CD4-positive, alpha-beta T cell treated with Interleukin-21 for 1 hour (primary cell): Measurements from ENCODE around the gene ISYNA1.

Source experiments
- DNase-seq: peaks from one replicate; pipeline ENCODE4 v3.0.0-alpha.2; 2020

ISYNA1 gene

GRCh38 chr19:18437491-18438330, at the start of gene ISYNA1:
ISYNA1 (minus strand) TSS chr19:18438133; CDS start chr19:18437979, 154 bp downstream.
- peak; percentile 69 for DNase-seq

DNA sequence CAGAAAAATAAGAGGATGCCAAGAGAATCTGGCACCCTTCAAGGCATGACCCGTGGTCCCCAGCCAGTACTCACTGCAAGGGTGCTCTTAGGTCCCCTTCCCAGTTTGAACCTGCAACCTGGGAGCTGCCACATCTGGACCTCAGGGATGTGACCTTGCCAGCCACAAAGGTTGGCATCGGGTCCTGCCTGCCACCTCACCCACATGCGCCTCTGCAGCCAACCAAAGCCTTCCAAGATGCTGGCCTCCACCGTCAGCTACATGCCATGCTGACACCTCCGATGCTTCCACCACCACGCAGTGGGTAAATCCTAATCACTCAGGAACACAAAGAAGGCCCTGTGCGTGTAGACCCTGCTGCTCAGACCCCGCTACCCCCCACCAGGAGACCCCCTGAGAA, 48.8 kb upstream of the ISYNA1 start:
- no peak for DNase-seq

- no peak for DNase-seq
These were observed 47.1 kb upstream of the ISYNA1 start for GRCh38 chr19:18484992-18485391.

DNA sequence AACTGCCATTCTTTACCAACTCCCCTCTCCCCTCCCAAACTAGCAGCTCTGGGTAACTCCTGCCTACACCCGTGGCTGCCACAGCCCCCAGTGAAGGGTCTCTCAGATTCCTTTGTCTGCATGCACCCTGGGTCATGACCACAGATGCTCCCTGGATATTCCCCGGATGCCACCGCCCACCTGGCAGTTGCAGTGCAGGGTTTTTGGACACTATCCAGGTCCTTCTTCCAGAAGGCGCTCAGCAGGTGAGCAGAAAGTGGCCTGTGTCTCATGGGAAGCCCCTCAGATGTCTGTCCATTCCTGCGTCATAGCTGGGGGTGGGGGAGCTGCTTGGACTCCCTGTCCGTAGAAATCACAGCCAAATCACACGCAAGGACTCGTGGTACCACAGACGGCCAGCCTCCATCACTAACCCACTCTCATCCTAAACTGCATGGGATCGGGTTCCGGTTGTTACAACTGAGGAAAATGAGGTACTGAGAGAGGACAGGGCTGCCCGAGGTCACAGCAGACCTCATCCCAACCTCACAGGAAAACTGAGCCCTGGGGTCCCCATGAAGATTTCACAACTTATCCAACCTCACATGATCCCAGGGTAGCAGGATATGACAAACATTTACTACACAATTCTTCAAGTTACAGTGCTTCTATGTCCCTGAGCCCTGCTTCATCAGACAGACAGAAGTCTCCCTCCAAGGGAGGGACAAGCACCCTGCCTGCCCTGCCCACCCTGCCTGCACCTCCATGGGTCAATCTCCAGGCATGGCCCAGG, 45.4 kb upstream of the ISYNA1 start:
- no peak for DNase-seq

DNA sequence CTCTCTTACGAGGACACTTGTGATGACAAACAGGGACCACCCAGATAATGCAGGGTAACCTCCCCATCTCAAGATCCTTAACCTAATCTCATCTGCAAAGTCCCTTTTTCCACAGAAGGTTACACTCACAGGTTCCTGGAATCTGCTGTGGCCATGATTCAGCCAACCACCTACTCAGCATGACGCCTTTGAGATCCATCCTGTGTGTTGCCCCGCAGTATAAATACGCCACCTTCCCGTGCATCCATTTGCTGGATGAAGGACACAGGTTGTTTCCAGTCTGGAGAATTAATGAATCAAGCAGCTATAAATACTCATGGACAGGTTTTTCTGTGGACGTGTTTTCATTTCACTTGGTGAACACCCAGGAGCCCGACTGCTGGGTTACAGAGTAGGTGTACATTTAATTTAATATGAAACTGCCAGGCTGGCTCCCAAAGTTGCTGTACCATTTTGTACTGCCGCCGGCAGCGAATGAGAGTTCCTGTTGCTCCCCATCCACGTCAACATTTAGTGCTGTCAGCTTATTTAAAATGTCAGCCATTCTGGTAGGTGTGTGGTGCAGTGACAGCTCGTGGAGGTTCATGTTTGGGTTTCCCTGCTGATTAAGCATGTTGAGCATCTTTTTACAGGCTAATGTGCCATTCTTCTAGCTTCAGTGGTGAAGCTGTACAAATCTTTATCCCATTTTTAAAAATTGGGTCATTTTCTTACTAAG, 43.7 kb upstream of the ISYNA1 start:
- no peak for DNase-seq

- DNase-seq = no peak
These were observed 42.2 kb upstream of the ISYNA1 start for GRCh38 chr19:18480006-18480691.

DNA sequence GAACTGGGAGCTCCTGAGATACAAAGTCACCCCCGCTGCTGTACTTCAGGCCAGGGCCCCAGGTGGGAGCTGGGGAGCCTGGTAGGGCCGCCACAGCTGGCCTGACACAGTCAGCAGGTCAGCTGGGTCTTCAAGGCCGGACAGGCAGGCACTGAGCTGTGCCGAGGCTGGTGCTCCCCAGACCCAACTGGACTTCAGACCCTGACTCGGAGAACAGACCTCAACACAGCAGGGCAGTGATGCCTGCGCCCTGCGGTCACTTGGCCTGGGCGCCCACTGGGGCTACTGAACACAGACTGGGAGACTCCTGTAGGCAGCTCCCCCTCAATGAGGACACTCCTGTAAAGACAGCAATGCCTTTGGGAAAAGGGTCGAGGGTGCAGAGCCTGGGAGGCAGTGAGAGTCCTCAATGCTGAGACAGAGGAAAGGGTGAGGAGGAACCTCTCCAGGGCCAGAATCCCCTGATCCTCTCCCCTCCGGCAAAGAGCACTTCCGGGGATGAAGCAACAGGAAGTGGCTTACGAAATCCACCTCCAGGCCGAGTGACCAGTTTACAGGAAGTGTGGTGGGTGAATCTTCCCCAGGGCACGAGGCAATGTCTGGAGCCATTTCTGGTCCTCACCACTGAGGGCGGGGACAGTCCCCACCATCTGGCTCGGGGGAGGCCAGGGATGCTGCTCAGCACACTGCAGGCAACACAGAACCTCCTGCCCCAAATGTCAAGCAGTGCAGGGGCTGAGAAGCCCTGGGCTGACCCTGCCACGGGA, 40.8 kb upstream of the ISYNA1 start:
- peak; percentile 70 for DNase-seq

DNA sequence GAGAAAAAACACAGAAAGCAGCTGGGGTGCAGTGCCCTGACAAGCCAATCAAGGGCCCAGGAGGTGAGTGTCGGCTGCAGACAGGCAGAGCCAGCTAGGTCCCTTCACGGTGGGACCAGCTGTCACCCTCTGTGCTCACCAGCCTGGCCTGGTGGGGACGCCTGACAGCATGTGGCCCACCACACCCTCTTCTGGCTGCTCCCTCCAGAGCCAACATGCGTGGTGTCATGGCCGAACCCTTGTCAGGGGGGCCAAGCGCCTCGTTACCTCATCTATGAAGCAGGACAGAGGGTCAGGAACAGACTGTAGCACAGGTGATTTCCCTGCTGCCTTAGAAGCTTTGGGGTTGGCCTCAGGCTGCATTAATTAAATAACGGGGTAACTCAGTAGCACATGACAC, 40.0 kb upstream of the ISYNA1 start:
- DNase-seq = no peak

GRCh38 chr19:18477042-18477779, 39.3 kb upstream of the ISYNA1 start:
- DNase-seq = no peak

DNA sequence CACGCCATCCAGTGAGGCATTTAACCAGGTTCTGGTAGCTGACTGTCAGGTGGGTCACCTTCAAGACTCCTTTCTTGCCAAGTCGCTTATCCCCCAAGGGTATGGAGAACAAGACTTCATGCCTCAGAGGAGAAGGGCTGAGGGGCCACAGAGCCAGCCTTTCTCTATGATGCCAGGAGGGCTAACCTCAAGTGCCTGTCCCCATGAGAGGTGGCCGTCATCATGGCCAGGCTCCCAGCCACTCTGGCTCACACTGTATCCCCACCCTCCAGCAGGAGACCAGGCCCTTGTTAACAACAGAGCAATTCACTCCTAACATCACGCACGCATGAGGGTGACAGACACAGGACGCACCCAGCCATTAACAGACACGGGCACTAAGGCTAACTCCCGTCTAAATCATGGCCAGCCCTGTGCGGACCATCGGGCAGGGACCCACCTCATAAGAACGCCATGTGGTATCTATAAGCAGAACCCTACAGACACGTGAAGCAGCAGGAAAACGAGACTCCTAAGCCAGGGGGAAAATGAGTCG, 38.6 kb upstream of the ISYNA1 start:
- no peak for DNase-seq

GRCh38 chr19:18475762-18476331, 37.9 kb upstream of the ISYNA1 start:
- DNase-seq = no peak

DNA sequence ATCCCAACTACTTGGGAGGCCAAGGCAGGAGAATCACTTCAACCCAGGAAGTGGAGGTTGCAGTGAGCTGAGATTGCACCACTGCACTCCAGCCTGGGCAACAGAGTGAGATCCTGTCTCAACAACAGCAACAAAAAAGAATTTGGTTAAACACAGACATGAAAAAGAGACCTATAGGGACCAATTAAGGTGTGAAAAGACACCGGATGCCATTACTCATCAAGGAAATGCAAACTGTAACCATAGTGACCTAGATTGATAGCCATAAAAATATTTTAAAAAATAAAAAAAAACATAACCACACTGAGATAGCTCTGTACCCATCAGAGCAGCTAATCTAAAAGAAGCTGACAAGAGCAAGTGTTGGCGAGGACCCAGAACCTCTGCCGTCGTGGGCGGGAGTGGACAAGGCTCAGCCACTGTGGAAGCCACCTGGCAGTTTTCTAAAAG, 37.1 kb upstream of the ISYNA1 start:
- DNase-seq = peak; percentile 83

- DNase-seq = no peak
These were observed 36.5 kb upstream of the ISYNA1 start for GRCh38 chr19:18474366-18474887.

GRCh38 chr19:18473706-18474087, 35.8 kb upstream of the ISYNA1 start:
- DNase-seq = no peak

GRCh38 chr19:18473003-18473705, 35.2 kb upstream of the ISYNA1 start:
- no peak for DNase-seq

- no peak for DNase-seq
These were observed 32.9 kb upstream of the ISYNA1 start for GRCh38 chr19:18470787-18471186.

DNA sequence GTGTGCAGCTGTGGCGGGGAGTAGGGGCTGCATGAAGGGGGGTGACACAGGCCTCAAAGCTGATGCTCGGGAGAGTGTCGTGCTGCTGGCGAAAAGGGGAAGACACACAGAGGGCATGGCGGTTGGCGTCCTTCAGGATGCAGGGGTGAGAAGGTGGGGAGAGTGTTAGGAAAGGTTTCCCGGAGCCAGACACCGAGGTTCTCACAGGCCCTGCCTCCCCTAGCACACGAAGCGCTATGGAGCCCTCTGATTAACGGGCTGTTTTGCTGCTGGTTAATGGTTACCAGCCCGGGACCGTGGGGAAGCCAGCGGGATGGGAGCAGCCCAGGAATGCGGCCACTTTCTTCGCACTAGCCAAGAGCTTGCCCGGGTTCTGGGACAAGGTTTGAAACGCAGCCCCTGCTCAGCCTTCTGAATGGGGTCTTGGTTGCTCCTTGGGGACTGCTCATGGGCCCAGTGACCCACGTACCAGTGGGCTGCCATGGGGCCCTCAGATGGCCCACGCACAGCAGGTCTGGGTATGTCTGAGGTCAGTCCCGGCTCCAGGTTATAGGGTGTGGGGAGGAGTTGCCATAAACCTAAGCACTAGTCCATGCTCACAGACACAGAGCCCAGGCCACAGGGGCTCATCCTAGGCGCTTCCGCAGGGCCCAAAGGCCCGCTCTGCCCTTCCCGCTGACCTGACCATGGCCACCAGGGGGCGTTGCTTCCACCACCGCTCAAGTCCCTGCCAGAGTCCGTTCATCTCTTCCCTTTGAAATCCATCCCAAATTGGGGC, 31.3 kb upstream of the ISYNA1 start:
- peak; percentile 62 for DNase-seq

- no peak for DNase-seq
These were observed 30.6 kb upstream of the ISYNA1 start for GRCh38 chr19:18468517-18468916.

DNA sequence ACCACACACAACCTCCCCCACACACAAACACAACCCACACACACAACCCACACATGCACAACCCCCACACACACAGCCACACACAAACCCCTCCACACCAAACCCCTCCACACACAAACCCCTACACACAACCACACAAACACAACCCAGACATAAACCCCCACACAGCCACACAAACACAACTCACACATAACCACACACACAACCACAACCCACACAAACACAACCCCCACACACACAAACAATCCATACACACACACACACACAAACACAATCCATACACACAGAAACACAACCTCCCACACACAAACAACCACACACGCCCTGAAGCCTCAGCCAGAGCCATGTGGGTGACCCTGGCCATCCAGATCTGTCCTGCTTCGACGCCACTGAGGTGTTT, 30.0 kb upstream of the ISYNA1 start:
- no peak for DNase-seq
